SK-N-SH (cell line): Measurements from ENCODE around the gene UBL4B. TPM values are rescaled to one million over a fixed set of nuclear protein-coding genes. Genes with fewer than 3 reads are reported as not detected.

Experiments
- CTCF ChIA-PET: fragments of 300-600, 350-600 bp; formaldehyde crosslinking; extraction: SDS; loops from one replicate; lab custom pipeline; 2021; lab: Yijun Ruan, JAX
- POLR2A ChIA-PET: fragments of 350-600 bp; sonication (Branson Sonifier 250); formaldehyde crosslinking; extraction: SDS; loops from one replicate; lab custom pipeline; 2020; ENCODE audit warnings: antibody characterized with exemption, inconsistent platforms; lab: Yijun Ruan, JAX
- DNase-seq: peaks from one replicate; pipeline ENCODE4 v3.0.0; 2012
- H2AFZ ChIP-seq: fragments of 200-600 bp; sonication (generic); 2 replicates; pipeline ENCODE4 v1.8.1; 2016; ENCODE audit warnings: antibody characterized with exemption, mild to moderate bottlenecking, low read depth
- H3F3A ChIP-seq: fragments of 200-600 bp; sonication (generic); replicated peaks from 2 replicates; pipeline ENCODE3; 2016; ENCODE audit warnings: antibody characterized with exemption, mild to moderate bottlenecking; ENCODE audit not compliant: insufficient read depth
- H3K27ac ChIP-seq, 2 experiments: fragments of 200-500 bp in 1 of 2; fragments of 200-600 bp in 1 of 2; sonication (Bioruptor generic) in 1 of 2; sonication (generic), shearing (Covaris generic) in 1 of 2; 2 replicates each; pipeline versions ENCODE4 v1.5.1 to v1.6.1; 2014 to 2016; ENCODE audit warnings: low read depth in 2 of 2, inconsistent platforms in 1 of 2, low read length in 1 of 2, mild to moderate bottlenecking in 1 of 2, mixed read lengths in 1 of 2
- H3K27me3 ChIP-seq: fragments of 200-600 bp; sonication (generic), shearing (Covaris generic); 2 replicates; pipeline ENCODE4 v1.6.1; 2016; ENCODE audit warnings: mixed run types; ENCODE audit not compliant: insufficient read depth
- H3K36me3 ChIP-seq, 2 experiments: fragments of 200-500 bp in 1 of 2; fragments of 200-600 bp in 1 of 2; sonication (Bioruptor generic) in 1 of 2; sonication (generic) in 1 of 2; replicated peaks in 1 of 2; 2 replicates each; pipeline versions ENCODE3 to v1.5.1; 2014 to 2016; ENCODE audit warnings: low read length in 1 of 2, mild to moderate bottlenecking in 1 of 2; ENCODE audit not compliant: insufficient read depth in 2 of 2, control insufficient read depth in 1 of 2
- H3K4me1 ChIP-seq, 2 experiments: fragments of 200-500 bp in 1 of 2; fragments of 200-600 bp in 1 of 2; sonication (Bioruptor generic) in 1 of 2; sonication (generic), shearing (Covaris generic) in 1 of 2; 2 replicates each; pipeline versions ENCODE4 v1.5.1 to v1.6.1; 2014 to 2016; ENCODE audit warnings: low read depth in 1 of 2, low read length in 1 of 2, mixed run types in 1 of 2; ENCODE audit not compliant: insufficient read depth in 2 of 2, control insufficient read depth in 1 of 2
- H3K4me2 ChIP-seq: fragments of 200-600 bp; sonication (generic), shearing (Covaris generic); 2 replicates; pipeline ENCODE4 v1.6.1; 2017; ENCODE audit warnings: mixed run types
- H3K4me3 ChIP-seq, 2 experiments: fragments of 200-500 bp in 1 of 2; fragments of 200-600 bp in 1 of 2; sonication (Bioruptor generic) in 1 of 2; sonication (generic), shearing (Covaris generic) in 1 of 2; 2 replicates each; pipeline versions ENCODE4 v1.5.1 to v1.8.1; 2014 to 2016; ENCODE audit warnings: low read depth in 2 of 2, inconsistent platforms in 1 of 2, low read length in 1 of 2, mild to moderate bottlenecking in 1 of 2, mixed read lengths in 1 of 2, moderate library complexity in 1 of 2
- H3K79me2 ChIP-seq: fragments of 200-600 bp; sonication (generic); 2 replicates; pipeline ENCODE4 v1.8.1; 2017; ENCODE audit warnings: mild to moderate bottlenecking; ENCODE audit not compliant: insufficient read depth
- H3K9ac ChIP-seq: fragments of 200-600 bp; sonication (generic); 2 replicates; pipeline ENCODE4 v1.6.1; 2017; ENCODE audit warnings: mixed run types
- H3K9me2 ChIP-seq: fragments of 200-600 bp; sonication (generic); 2 replicates; pipeline ENCODE4 v1.6.1; 2017; ENCODE audit warnings: mixed run types
- H3K9me3 ChIP-seq: fragments of 200-600 bp; sonication (generic); 2 replicates; pipeline ENCODE4 v1.6.1; 2017; ENCODE audit warnings: mixed run types, mild to moderate bottlenecking, moderate library complexity
- H4K20me1 ChIP-seq: fragments of 200-600 bp; sonication (generic); 2 replicates; pipeline ENCODE4 v1.6.1; 2017; ENCODE audit warnings: mild to moderate bottlenecking, mixed run types; ENCODE audit not compliant: insufficient read depth
- FOSL2 ChIP-seq: IDR thresholded peaks from 2 replicates; pipeline ENCODE4 v1.4.0; 2012; ENCODE audit warnings: low read depth, mild to moderate bottlenecking, moderate library complexity, borderline replicate concordance
- PBX3 ChIP-seq: IDR thresholded peaks from 2 replicates; pipeline ENCODE4; 2012
- REST ChIP-seq: IDR thresholded peaks from 2 replicates; pipeline ENCODE4 v1.6.1; 2012; ENCODE audit warnings: mild to moderate bottlenecking, low read depth, low read length, moderate library complexity
- WGBS: methylation state at CpG from one replicate; pipeline ENCODE4 v1.1.6; 2017; ENCODE audit warnings: low lambda C conversion rate; 5-methylcytosine and 5-hydroxymethylcytosine counted together
- polyA plus RNA-seq, 3 experiments: library from polyadenylated mRNA; depleted of rRNA; stranded (reverse); fragments of >200 nt; gene quantifications; 2 replicates each; pipeline ENCODE4 v1.2.3, GENCODE V29; 2012
- TF ChIP-seq, protein P1 (sequence below): fragments of 150-350 bp; IDR thresholded peaks from 2 replicates; pipeline ENCODE4 v1.6.1; 2016; ENCODE audit warnings: mild to moderate bottlenecking, low read depth, low read length

UBL4B gene
- polyA plus RNA-seq, 1 of the 3 experiments (the other 2 are of a cell fraction) = not detected

DNA sequence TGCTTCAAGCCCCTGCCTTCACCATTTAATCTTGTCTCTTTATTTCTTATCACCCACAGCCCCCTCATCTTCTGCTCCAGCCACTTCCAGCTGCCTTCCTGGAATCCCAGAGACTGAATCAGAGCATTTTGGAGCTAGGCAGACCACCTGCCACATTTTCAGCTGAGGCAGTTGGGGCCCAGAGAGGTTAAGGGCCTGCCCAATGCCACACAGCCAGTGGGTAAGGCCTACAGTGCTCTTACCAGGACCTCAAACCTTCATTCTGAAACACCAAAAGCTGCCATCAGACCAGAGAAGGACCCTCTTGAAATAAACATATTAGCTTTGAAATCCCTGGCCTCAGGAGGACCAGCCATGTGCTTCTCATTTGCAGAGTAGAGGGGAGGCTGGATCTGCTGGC is 20.4 kb downstream of the UBL4B start:
- Histone ChIP-seq H3K4me1 (peaks cover 0 to 33% of the 10 kb centered on the region in 2 experiments; a peak in 1 of 4 replicates), H3K9me2 (no peaks in the 10 kb centered on the region), H3K9me3 (no peaks in the 10 kb centered on the region), H3K27me3 (peaks cover 14% of the 10 kb centered on the region; the same call in 1 of the 2 replicates), H3K36me3 (no peaks in the 10 kb centered on the region), H3K79me2 (no peaks in the 10 kb centered on the region), H3K27ac (no peak overlapping the region), H2AFZ (no peak overlapping the region), H3K9ac (no peak overlapping the region), H3K4me3 (no peak overlapping the region), H4K20me1 (no peaks in the 10 kb centered on the region), H3K4me2 (no peak overlapping the region), H3F3A (no peaks in the 10 kb centered on the region)
- no peak for DNase-seq
- ChIA-PET CTCF (interaction anchor here (0.7 to 4.7 kb wide), 9 partner anchors 16 to 178 kb away, joined by 3 to 23 read pairs (median 4); no protein-coding TSS in a partner anchor), POLR2A (interaction anchor here (1.0 kb wide), 1 partner anchor 43 kb away, joined by 3 read pairs; no protein-coding TSS in a partner anchor)
- TF ChIP-seq FOSL2 = no peak
- TF ChIP-seq REST = no peak

GRCh38 chr1:110133436-110133835 is 21.2 kb downstream of the UBL4B start:
- Histone ChIP-seq H3K27ac (no peak overlapping the region), H3K9ac (no peak overlapping the region), H3K36me3 (no peaks in the 10 kb centered on the region), H3F3A (no peaks in the 10 kb centered on the region), H3K9me2 (no peaks in the 10 kb centered on the region), H3K4me3 (no peak overlapping the region), H2AFZ (no peak overlapping the region), H3K79me2 (no peaks in the 10 kb centered on the region), H3K4me1 (peaks cover 0 to 33% of the 10 kb centered on the region in 2 experiments; a peak in 1 of 4 replicates), H3K27me3 (peaks cover 20% of the 10 kb centered on the region; the same call in 1 of the 2 replicates), H3K9me3 (no peaks in the 10 kb centered on the region), H4K20me1 (no peaks in the 10 kb centered on the region), H3K4me2 (no peak overlapping the region)
- DNase-seq = no peak
- CTCF ChIA-PET = interaction anchor here (1.9 to 4.7 kb wide), 3 partner anchors 17 to 63 kb away, joined by 5 to 23 read pairs (median 10); no protein-coding TSS in a partner anchor
- no peak for TF ChIP-seq PBX3
- TF ChIP-seq, protein P1, sequence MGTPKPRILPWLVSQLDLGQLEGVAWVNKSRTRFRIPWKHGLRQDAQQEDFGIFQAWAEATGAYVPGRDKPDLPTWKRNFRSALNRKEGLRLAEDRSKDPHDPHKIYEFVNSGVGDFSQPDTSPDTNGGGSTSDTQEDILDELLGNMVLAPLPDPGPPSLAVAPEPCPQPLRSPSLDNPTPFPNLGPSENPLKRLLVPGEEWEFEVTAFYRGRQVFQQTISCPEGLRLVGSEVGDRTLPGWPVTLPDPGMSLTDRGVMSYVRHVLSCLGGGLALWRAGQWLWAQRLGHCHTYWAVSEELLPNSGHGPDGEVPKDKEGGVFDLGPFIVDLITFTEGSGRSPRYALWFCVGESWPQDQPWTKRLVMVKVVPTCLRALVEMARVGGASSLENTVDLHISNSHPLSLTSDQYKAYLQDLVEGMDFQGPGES = no peak
- POLR2A ChIA-PET = interaction anchor here (1.0 kb wide), 1 partner anchor 43 kb away, joined by 3 read pairs; no protein-coding TSS in a partner anchor
- WGBS = 76% methylated on average over 4 of the region's 4 CpGs
